Adrenal gland (tissue), 19 donors: ENCODE results near the gene LYAR. TPM values are rescaled to one million over a fixed set of nuclear protein-coding genes. Genes with fewer than 3 reads are reported as not detected.

Source experiments
- DNase-seq, 7 donors: peaks; one replicate each; pipeline ENCODE4 v3.0.0-alpha.2; 2019 to 2020
- H3K27ac ChIP-seq, 5 donors: fragments of 200-600 bp; sonication (generic) in 4 of 5; 1 replicate in 3 of 5; 2 replicates in 2 of 5; pipeline versions ENCODE4 v1.5.1 to v1.8.0; 2016 to 2020; ENCODE audit warnings: mild to moderate bottlenecking in 1 of 5
- H3K27me3 ChIP-seq: fragments of 200-600 bp; 2 replicates; pipeline ENCODE4 v1.8.0; 2021
- H3K36me3 ChIP-seq, 2 donors: fragments of 200-600 bp; replicated peaks in 1 of 2; 1 replicate in 1 of 2; 2 replicates in 1 of 2; pipeline versions ENCODE4 v1.5.1 to v1.8.0; 2018 to 2022
- H3K4me1 ChIP-seq, 2 donors: fragments of 200-600 bp; replicated peaks in 1 of 2; 1 replicate in 1 of 2; 2 replicates in 1 of 2; pipeline versions ENCODE4 v1.5.1 to v1.8.0; 2018 to 2021
- H3K4me3 ChIP-seq, 4 donors: fragments of 200-600 bp; sonication (generic) in 3 of 4; one replicate each; pipeline ENCODE4 v1.5.1; 2016 to 2018
- H3K9me3 ChIP-seq, 3 donors: fragments of 200-600 bp; sonication (generic) in 1 of 3; replicated peaks in 1 of 3; 1 replicate in 2 of 3; 2 replicates in 1 of 3; pipeline versions ENCODE4 v1.5.1 to v1.8.0; 2016 to 2021
- POLR2A ChIP-seq, 2 donors: fragments of 450-650 bp; IDR thresholded peaks; one replicate each; pipeline ENCODE4 v1.6.1; 2017; ENCODE audit warnings: antibody characterized with exemption in 2 of 2, mild to moderate bottlenecking in 2 of 2, moderate library complexity in 1 of 2
- WGBS, 4 donors: extraction: QIAGEN DNeasy Blood & Tissue Kit in 2 of 4; methylation state at CpG; one replicate each; pipeline versions ENCODE4 v1.1.5 to v1.1.7; 2013 to 2017; 5-methylcytosine and 5-hydroxymethylcytosine counted together
- intact Hi-C, 2 donors: fragments of 100-400 bp; cut with DNase I; formaldehyde crosslinking; loops; one replicate each; pipeline versions ENCODE4 v1.14.1 to v1.15.0; 2022 to 2023
- long read RNA-seq, 10 donors: library from polyadenylated mRNA in 3 of 10; unstranded in 2 of 10; stranded (forward) in 1 of 10; transcript quantifications; one replicate each; pipeline ENCODE4 v2.0.0 and lab custom pipeline, GENCODE V29; 2021 to 2026
- polyA plus RNA-seq, 3 donors: library from polyadenylated mRNA; stranded (reverse); fragments of 200-250 nt in 2 of 3; fragments of 350-450 nt in 1 of 3; fragmentation: Illumina TruSeq in 1 of 3; extraction: RNeasy Lipid Tissue Mini Kit (QIAGEN cat#74804) in 1 of 3; gene quantifications; one replicate each; pipeline ENCODE4 v1.2.3, GENCODE V29; 2013 to 2014
- total RNA-seq, 9 donors: library from RNA; depleted of rRNA in 4 of 9; stranded (reverse); fragments of >200 nt in 4 of 9; fragments of 120-200 nt in 1 of 9; fragmentation: NEBNext Ultra II Directional in 1 of 9; extraction: Animal tissue kit (Norgen Biotek cat#: 25700) in 1 of 9; gene quantifications; one replicate each; pipeline versions ENCODE4 v1.1.0 to v1.2.4, GENCODE V29; 2013 to 2023
- TF ChIP-seq, protein P1 (sequence below), 6 experiments: fragments of 450-650 bp in 4 of 6; fragments of 200-600 bp in 2 of 6; sonication (generic) in 1 of 6; IDR thresholded peaks; 1 replicate in 5 of 6; 2 replicates in 1 of 6; pipeline versions ENCODE4 v1.5.1 to v1.8.0; 2016 to 2021; ENCODE audit warnings: antibody characterized with exemption in 6 of 6, mild to moderate bottlenecking in 2 of 6, moderate library complexity in 1 of 6
- donor health status: healthy with polysubstance abuse.
- donor health status: Bipolar disorder and iron deficiency.
- donor health status: DM: yes; HTN: yes; CAD: no.
- donor health status: DM: no; HTN: no; CAD: no.
- donor health status: DM: no; HTN: no; CAD: no.
- donor health status: DM: yes; HTN: yes; CAD: no.

The LYAR gene, protein sequence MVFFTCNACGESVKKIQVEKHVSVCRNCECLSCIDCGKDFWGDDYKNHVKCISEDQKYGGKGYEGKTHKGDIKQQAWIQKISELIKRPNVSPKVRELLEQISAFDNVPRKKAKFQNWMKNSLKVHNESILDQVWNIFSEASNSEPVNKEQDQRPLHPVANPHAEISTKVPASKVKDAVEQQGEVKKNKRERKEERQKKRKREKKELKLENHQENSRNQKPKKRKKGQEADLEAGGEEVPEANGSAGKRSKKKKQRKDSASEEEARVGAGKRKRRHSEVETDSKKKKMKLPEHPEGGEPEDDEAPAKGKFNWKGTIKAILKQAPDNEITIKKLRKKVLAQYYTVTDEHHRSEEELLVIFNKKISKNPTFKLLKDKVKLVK
- total RNA-seq (10 to 100 TPM in 3 of 9 donors, 1 to 10 TPM in 6; 5.1 to 19.1 (median 8.0) TPM), polyA plus RNA-seq (10 to 100 TPM; 10.1 to 30.1 (median 19.5) TPM)
- long read RNA-seq, donor 1, partial matches to known transcripts = 0 of 3 reads
- long read RNA-seq, donor 1, other reads (novel, unspliced or antisense) = 0 of 3 reads
- long read RNA-seq, donor 2, partial matches to known transcripts = 0 of 2 reads
- long read RNA-seq, donor 2, other reads (novel, unspliced or antisense) = 0 of 2 reads
- long read RNA-seq, donor 3, partial matches to known transcripts = 0 of 3 reads
- long read RNA-seq, donor 3, other reads (novel, unspliced or antisense) = 0 of 3 reads
- long read RNA-seq, donor 4, partial matches to known transcripts = 8 of 10 reads
- long read RNA-seq, donor 4, other reads (novel, unspliced or antisense) = 0 of 10 reads
- long read RNA-seq, donor 5, transcript LYAR-201 (10 exons, 1,569 nt) = major isoform, 6 of 6 reads
- long read RNA-seq, donor 5, partial matches to known transcripts = 0 of 6 reads
- long read RNA-seq, donor 5, other reads (novel, unspliced or antisense) = 0 of 6 reads
- long read RNA-seq, donor 6, partial matches to known transcripts = 7 of 11 reads
- long read RNA-seq, donor 6, other reads (novel, unspliced or antisense) = 1 of 11 reads
- long read RNA-seq, donor 7 = 0 reads
- long read RNA-seq, donor 8, partial matches to known transcripts = 0 of 3 reads
- long read RNA-seq, donor 8, other reads (novel, unspliced or antisense) = 0 of 3 reads
- long read RNA-seq, donor 9, partial matches to known transcripts = 0 of 1 reads
- long read RNA-seq, donor 9, other reads (novel, unspliced or antisense) = 0 of 1 reads
- long read RNA-seq, donor 10, partial matches to known transcripts = 0 of 2 reads
- long read RNA-seq, donor 10, other reads (novel, unspliced or antisense) = 0 of 2 reads

DNA sequence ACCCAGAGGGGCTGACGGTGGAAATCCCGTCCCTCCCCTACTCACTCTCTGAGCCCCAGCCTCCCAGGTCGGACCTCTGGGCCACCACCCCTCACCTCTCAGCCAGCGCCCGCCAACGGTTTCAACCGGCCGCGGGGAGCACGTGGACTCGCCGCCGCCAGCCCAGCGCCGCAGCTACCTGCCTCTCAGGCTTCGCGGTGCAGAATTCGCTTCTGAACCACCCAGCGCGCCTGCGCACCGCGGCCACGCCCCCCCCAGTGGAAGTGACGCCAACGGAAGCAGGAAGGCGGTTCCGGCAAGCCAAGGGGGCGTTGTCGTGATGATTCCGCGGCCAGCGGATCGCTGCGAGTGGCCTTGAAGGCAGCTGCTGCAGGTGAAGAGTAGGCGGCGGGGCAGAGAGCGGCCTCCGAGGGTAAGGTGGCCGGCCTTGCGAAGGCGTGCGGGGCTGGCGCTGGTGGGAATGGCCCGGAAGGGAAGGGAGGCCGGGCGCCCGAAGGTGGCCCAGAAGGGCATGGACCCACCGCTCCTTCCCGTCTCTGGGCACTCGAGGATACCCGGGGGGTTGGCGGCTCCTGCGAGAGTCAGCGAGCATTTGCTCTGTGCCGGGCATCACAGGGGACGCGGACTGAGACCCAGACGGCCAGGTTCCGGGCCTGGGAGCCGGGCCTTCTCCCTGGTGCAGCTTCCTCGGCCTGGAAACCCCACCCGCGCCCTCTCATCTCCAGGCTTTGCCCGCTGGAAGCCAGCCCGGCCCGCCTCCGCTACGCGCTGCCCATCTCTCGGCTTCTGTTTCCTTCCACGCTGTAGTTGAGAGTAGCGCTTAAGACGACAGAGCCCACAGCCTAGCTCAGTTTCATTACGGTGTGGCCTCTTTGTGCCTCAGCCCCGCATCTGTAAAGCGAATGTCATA lies at the start of gene LYAR, which contains the start of gene ZBTB49:
LYAR (minus strand) TSS at position 214 of the 910 bp plus-strand sequence. CDS start 6,412 bp downstream, outside the sequence.
ZBTB49 (plus strand) TSS at position 311 of the 910 bp plus-strand sequence. CDS start 9,695 bp downstream, outside the sequence.
- DNase-seq = peak; percentile 95 to 98 (median 97)
- Histone ChIP-seq H3K4me1 (peaks cover 15 to 23% of the 10 kb centered on the region in 2 donors), H3K27me3 (no peaks in the 10 kb centered on the region), H3K27ac (peak within 1 kb of the TSS; percentile 68 to 91 (median 76)), H3K4me3 (peak within 1 kb of the TSS; percentile 55 to 87 (median 62)), H3K36me3 (peaks cover 0 to under 1% of the 10 kb centered on the region in 2 donors), H3K9me3 (no peaks in the 10 kb centered on the region)
- peak in 1 of 2 donors; percentile 71 for TF ChIP-seq POLR2A (IDR thresholded peaks at IDR 0.05)
- TF ChIP-seq, protein P1, sequence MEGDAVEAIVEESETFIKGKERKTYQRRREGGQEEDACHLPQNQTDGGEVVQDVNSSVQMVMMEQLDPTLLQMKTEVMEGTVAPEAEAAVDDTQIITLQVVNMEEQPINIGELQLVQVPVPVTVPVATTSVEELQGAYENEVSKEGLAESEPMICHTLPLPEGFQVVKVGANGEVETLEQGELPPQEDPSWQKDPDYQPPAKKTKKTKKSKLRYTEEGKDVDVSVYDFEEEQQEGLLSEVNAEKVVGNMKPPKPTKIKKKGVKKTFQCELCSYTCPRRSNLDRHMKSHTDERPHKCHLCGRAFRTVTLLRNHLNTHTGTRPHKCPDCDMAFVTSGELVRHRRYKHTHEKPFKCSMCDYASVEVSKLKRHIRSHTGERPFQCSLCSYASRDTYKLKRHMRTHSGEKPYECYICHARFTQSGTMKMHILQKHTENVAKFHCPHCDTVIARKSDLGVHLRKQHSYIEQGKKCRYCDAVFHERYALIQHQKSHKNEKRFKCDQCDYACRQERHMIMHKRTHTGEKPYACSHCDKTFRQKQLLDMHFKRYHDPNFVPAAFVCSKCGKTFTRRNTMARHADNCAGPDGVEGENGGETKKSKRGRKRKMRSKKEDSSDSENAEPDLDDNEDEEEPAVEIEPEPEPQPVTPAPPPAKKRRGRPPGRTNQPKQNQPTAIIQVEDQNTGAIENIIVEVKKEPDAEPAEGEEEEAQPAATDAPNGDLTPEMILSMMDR (IDR thresholded peaks at IDR 0.05) = peak in 1 of 6 experiments; percentile 3
- intact Hi-C loops = loop anchor here in 1 of 2 donors (5.0 kb wide), 1 partner anchor 38 kb away; no protein-coding TSS in a partner anchor
- 0 to 1% (median 0%) methylated on average over 15 to 77 of the region's 77 CpGs for WGBS, 4 donors

DNA sequence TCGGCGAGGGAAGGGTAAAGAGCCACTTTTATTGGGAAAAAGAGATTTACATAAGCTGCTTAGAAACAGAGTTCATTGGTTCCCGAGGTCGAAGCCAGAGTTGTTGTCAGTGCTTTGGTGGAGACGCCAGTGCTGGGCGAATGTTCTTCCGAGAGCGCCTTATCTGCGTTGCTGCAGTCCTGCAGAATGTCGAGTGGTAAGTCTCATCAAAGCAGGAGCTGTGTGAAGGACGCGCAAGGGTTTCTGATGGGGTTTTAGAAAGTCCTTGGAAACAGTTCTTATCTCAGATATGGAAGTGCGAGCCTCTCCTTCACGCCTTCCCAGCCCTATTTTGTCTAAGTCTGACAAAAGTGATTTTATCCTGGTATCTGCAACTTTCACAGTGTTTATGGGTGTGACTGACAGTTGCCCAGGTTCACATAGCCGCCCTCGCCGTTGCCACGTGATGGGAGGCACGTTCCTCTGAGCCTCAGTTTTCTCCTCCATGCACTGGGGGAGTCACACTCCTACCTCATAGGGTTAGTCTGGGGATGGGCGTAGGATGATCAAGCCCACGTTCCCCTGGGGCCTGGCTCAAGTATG lies 49.6 kb upstream of the LYAR start:
- H3K27ac ChIP-seq = no peak overlapping the region
- H3K27me3 ChIP-seq = no peaks in the 10 kb centered on the region
- H3K36me3 ChIP-seq = no peaks in the 10 kb centered on the region
- peaks cover 0 to 3% of the 10 kb centered on the region in 2 donors for H3K4me1 ChIP-seq
- no peaks in the 10 kb centered on the region for H3K9me3 ChIP-seq
- H3K4me3 ChIP-seq = no peak overlapping the region
- TF ChIP-seq, protein P1 (IDR thresholded peaks at IDR 0.05) = no peak
- no peak for TF ChIP-seq POLR2A (IDR thresholded peaks at IDR 0.05)
- 35 to 44% (median 40%) methylated on average over 18 to 21 of the region's 21 CpGs for WGBS, 4 donors
- intact Hi-C loops = loop anchor here in 1 of 2 donors (5.0 kb wide), 1 partner anchor 87 kb away; no protein-coding TSS in a partner anchor
- peak in 4 of 7 donors; percentile 29 to 52 (median 31) for DNase-seq

DNA sequence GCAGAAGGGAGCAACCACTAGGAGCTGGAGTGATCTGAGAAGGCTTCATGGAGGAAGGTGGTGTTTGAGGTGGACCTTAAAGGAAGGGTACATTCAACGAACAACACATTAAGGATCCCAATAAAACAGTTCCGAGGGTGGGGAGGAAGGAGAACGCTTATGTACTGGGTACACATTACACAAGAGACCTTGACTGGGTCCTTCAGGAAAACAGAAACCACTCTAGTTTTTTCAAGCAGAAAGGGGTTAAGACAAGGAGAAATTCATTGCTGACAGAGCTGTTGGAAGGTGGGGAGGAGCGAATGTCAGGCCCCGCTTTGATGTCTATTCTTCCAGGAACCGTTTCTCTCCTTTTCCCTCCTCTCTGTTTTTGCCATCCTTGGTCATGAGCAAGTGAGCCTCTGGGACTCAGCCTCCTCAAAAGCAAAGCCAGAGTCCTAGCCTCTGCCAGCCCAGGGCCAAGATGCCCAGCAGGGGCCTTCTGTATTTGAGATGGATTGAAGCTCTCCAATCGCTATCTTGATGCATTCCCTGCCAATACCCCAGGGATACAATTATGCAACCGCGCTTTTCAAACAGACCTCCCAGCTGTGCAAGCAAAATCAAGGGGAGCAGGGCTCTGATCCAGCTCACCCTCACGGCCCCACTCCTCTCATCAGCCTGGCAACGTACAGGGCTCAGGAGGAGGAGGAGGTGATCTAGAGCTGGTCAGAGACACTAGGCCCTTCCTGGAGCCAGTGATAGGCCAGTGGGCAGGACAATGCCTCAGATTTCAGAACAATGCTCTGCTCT lies 48.5 kb upstream of the LYAR start:
- no peak for DNase-seq
- H3K36me3 ChIP-seq = no peaks in the 10 kb centered on the region
- no peaks in the 10 kb centered on the region for H3K27me3 ChIP-seq
- intact Hi-C loops = loop anchor here in 1 of 2 donors (5.0 kb wide), 1 partner anchor 86 kb away; no protein-coding TSS in a partner anchor
- no peaks in the 10 kb centered on the region for H3K9me3 ChIP-seq
- peaks cover 0 to 3% of the 10 kb centered on the region in 2 donors for H3K4me1 ChIP-seq
- 64 to 77% (median 71%) methylated on average over 11 of the region's 11 CpGs for WGBS, 4 donors
- TF ChIP-seq, protein P1 (IDR thresholded peaks at IDR 0.05) = no peak
- no peak for TF ChIP-seq POLR2A (IDR thresholded peaks at IDR 0.05)
- no peak overlapping the region for H3K4me3 ChIP-seq
- H3K27ac ChIP-seq = no peak overlapping the region
